AG09309 (cell line): ENCODE data around the gene PIK3R5.

Experiments used
- DNase-seq: peaks from one replicate; pipeline ENCODE4 v3.0.0-alpha.2; 2010; ENCODE audit warnings: low read depth
- H3K4me3 ChIP-seq: 2 replicates; pipeline ENCODE4 v1.5.1; 2011; ENCODE audit warnings: mild to moderate bottlenecking, low read depth, low read length, moderate library complexity; ENCODE audit not compliant: control insufficient read depth
- TF ChIP-seq, protein P1 (sequence below): IDR thresholded peaks from 2 replicates; pipeline ENCODE4 v1.5.1; 2011; ENCODE audit warnings: mild to moderate bottlenecking, low read depth, low read length, inconsistent platforms; ENCODE audit not compliant: insufficient read depth, control insufficient read depth; ENCODE audit errors: missing control alignments

Gene PIK3R5

DNA sequence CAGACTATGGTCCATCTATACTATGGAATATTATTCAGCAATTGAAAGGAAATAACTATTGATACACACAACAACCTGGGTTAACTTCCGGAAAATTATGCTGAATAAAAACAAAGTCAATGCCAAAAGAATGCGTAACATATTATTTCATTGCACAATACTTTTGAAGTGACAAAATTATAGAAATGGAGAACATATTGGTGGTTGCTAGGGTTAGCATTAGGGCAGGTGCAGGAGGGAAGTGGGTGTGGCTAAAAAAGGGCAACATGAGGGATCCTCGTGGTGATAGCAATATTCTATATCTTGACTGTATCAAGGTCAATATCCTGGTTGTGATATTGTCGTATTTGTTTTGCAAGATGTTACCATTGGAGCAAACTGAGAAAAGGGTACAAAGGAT is 34.9 kb downstream of the PIK3R5 start:
- H3K4me3 ChIP-seq = no peak overlapping the region
- no peak for DNase-seq
- TF ChIP-seq, protein P1, sequence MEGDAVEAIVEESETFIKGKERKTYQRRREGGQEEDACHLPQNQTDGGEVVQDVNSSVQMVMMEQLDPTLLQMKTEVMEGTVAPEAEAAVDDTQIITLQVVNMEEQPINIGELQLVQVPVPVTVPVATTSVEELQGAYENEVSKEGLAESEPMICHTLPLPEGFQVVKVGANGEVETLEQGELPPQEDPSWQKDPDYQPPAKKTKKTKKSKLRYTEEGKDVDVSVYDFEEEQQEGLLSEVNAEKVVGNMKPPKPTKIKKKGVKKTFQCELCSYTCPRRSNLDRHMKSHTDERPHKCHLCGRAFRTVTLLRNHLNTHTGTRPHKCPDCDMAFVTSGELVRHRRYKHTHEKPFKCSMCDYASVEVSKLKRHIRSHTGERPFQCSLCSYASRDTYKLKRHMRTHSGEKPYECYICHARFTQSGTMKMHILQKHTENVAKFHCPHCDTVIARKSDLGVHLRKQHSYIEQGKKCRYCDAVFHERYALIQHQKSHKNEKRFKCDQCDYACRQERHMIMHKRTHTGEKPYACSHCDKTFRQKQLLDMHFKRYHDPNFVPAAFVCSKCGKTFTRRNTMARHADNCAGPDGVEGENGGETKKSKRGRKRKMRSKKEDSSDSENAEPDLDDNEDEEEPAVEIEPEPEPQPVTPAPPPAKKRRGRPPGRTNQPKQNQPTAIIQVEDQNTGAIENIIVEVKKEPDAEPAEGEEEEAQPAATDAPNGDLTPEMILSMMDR = no peak

DNA sequence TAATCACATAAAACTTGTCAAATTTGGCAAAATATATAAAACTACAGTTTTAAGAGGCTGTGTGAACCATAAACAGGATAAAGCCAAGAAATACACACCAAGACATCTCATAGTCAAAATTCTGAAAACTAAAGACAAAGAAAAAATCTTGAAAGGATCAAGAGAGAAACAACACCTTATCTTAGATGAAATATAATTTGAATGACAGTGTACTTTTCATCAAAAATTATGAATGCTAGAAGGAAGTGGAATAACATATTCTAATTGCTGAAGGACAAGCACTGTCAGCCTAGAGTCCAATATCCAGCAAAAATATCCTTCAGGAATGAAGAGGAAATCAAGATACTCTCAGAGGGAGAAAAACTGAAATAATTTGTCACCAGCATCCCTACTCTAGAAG is 37.2 kb downstream of the PIK3R5 start:
- DNase-seq = no peak
- H3K4me3 ChIP-seq = no peak overlapping the region
- TF ChIP-seq, protein P1 = no peak

DNA sequence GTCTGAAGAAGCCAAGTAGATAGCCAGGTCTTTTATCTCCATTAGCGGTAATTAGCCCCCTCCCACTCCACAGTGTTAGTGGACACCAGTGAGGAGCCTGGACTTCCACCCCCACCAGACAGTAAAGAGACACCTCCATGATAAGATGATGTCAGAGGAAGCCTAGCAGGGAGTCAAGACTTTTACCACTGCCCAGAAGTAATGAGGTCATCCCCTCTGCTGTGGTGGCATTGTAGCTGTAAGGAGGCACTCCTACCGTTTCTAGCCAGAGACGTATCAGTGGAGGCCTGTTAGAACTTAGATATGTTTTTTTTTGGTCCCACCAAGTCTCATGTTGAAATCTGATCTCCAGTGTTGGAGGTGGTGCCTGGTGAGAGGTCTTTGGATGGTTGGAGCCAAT is 38.1 kb downstream of the PIK3R5 start:
- TF ChIP-seq, protein P1 = no peak
- no peak overlapping the region for H3K4me3 ChIP-seq
- DNase-seq = no peak

DNA sequence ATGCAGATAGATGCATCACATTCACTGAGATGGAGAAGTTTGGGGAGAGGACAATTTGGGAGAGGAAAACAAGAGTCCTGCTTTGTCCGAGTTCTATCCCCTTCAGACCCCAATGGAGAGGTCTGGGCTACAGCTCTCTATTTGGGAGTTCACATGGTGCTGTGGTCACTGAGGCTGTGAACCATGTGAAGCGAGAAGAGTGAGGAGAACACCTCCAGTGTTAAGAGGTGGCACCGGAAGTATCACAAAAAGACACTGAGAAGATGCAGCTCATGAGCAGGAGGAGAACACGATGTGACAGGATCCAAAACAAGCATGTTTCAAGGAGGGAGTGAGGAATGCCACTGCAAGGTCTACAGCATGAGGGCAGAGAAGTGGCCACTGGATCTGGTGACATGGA is 39.7 kb downstream of the PIK3R5 start:
- H3K4me3 ChIP-seq = no peak overlapping the region
- no peak for DNase-seq
- TF ChIP-seq, protein P1 = no peak

DNA sequence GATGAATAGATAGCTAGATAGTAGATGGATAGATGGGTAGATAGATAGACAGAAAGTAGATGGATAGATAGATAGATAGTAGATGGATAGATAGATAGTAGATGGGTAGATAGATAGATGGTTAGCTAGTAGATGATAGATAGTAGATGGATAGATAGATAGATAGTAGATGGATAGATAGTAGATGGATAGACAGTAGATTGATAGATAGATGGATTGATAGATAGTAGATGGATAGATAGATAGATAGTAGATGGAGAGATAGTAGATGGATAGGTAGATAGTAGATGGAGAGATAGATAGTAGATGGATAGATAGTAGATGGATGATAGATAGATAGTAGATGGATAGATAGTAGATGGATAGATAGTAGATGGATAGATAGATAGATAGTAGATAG is 40.4 kb downstream of the PIK3R5 start:
- no peak for DNase-seq
- TF ChIP-seq, protein P1 = no peak
- H3K4me3 ChIP-seq = no peak overlapping the region

DNA sequence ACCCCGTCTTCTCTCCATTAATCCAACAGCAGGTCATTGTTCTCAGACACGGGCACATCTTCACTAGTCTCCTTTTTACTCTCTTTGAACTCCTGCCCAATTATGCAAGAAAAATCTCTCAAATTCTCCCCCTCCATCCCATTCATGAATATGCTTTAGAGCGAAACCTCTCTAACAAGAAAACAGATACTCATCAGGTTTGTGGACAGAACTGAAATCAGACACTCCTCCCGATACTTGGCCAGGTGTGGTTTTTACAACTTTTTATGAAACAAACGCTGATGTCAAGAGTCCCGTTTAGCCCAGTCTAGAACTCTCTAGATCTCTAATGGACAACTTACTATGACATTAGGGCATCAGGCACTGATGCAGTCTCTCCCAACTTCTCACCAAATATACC is 40.9 kb downstream of the PIK3R5 start:
- DNase-seq = no peak
- TF ChIP-seq, protein P1 = no peak
- H3K4me3 ChIP-seq = no peak overlapping the region

DNA sequence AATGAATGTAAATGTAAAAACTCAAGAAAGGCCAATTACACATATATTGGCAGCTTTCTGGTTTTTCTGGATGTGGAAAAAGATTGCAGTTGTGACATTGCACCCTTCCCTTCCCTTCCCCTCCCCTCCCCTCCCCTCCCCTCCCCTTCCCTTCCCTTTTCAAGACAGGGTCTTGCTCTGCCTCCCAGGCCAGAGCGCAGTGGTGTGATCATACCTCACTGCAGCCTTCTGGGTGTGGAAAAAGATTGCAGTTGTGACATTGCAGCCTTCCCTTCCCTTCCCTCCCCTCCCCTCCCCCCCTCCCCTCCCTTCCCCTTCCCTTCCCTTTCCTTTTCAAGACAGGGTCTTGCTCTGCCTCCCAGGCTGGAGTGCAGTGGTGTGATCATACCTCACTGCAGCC is 41.7 kb downstream of the PIK3R5 start:
- TF ChIP-seq, protein P1 = no peak
- DNase-seq = no peak
- no peak overlapping the region for H3K4me3 ChIP-seq
